GM19351 (cell line): ENCODE data around the gene TMEM132D.

Source experiments
- ATAC-seq: cut with Tn5 transposase; IDR thresholded peaks from one replicate; pipeline ENCODE4 v1.9.1; 2021; ENCODE audit warnings: mild to moderate bottlenecking, moderate library complexity; ENCODE audit not compliant: unreplicated experiment

Gene TMEM132D

GRCh38 chr12:129379076-129379804, 524.6 kb downstream of the TMEM132D start:
- ATAC-seq, result no peak

DNA sequence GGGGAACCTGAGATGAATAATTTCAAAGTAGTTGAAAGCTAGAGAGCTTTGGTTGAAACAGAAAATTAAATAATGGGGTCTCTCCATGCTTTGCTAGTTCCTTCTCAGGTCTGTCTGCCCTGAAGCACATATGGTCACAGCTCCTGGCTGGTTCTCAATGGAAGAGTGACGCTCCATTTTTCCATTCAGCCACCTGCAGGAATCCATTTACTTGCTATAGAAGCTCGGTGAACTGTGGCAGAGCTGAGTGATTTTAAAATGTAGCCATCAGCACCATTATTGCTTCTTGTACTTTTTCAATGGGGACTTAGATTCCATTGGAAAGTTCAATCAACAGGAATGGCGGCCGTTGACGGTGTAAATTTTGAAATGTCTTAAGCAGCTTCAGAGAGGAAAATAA, 525.3 kb downstream of the TMEM132D start:
- ATAC-seq, result no peak

DNA sequence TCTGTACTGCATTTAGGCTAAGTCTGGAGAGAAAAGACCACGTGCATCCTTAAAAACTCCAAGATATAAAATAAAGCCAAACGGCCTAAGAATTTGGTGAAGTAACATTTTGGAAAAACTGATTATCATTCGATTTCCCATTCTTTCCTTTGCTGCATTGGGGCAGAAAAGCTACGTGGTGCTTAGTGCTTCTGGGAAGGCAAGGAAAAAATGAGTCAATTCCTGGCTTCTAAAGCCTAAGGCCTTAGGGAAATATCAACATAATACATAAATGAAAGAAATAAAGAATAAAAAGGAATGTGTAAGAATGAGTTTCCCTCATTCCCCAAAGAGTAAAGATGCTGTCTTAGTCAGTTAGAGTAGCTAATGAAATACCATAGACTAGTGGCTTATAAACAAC, 530.1 kb downstream of the TMEM132D start:
- no peak for ATAC-seq

- ATAC-seq, result no peak
Measured at GRCh38 chr12:129372876-129373275, 530.9 kb downstream of the TMEM132D start.

- no peak for ATAC-seq
Measured at GRCh38 chr12:129372348-129372747, 531.5 kb downstream of the TMEM132D start.

- no peak for ATAC-seq
Measured at GRCh38 chr12:129371268-129371667, 532.6 kb downstream of the TMEM132D start.

- ATAC-seq, result no peak
Measured at GRCh38 chr12:129366656-129367055, 537.2 kb downstream of the TMEM132D start.

DNA sequence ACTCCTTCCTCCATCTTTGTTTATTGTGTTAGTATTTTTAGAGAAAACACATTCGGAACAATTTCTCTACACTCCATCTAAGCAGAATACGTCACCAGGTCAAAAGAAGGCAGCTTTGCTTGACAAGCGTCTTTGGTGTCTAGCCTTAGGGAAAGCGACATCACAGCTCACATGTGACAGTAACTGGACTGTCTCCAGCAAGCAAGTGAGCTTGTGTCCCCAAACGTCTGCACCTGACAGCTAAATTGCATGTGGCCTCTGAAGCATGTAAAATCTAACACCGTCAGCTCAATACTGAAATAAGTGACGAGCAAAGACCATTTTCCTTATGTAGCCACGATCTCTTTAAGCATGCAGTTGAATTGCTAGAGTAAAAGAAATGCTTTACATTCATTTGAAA, 540.8 kb downstream of the TMEM132D start:
- no peak for ATAC-seq

DNA sequence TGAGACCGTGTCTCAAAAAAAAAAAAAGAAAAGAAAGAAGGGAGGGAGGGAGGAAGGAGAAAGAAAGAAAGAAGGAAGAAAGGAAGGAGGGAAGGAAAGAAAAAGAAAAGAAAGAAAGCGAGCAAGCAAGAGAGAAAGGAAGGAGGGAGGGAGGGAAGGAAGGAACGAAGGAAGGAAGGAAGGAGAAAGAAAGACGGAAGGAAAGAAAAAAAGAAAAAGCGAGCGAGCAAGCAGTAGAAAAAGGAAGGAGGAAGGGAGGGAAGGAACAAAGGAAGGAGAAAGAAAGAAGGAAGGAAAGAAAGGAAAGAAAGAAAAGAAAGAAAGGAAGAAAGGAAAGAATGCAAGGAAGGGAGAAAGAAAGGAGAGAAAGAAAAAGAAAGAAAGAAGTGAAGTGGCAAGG, 546.6 kb downstream of the TMEM132D start:
- ATAC-seq, result no peak

GRCh38 chr12:129351481-129351880, 552.3 kb downstream of the TMEM132D start:
- no peak for ATAC-seq

DNA sequence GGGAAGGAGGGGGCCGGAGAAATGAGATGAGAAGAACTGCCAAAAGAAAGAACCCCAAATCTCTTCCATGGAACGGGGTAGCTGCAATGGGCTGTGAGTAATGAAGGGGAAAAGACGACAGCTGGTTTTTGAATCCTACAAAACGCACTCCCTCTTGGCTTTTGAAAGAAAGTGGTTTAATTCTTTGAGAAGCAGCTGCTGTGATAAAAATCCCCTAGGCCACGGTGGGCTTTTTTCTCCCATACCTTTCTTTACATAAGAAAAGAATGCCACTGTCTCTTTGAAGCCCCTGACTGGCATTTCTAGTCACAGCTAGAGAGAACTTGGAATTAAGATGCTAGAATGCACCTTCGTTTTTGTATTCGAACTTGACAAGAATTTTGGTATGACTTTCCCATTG, 564.5 kb downstream of the TMEM132D start:
- no peak for ATAC-seq

GRCh38 chr12:129337413-129337812, 566.4 kb downstream of the TMEM132D start:
- no peak for ATAC-seq

DNA sequence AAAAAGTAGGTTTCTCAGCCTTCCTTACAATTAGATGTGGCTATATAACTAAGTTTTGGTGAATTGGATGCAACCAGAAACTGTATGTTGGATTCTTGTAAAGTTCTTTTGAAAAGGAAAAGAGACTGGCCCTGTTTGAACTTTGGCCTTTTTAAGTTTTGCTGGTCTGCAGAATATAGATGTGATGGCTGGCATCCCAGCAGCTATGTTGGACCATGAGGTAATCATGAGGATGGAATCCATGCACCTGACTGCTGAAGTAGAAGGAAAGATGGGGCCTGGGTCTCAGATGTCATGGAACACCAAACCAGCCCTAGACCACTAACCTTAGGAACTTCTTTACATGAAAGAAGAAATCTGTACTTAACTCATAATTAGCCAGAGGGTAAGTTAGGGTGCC, 568.1 kb downstream of the TMEM132D start:
- ATAC-seq, result no peak

DNA sequence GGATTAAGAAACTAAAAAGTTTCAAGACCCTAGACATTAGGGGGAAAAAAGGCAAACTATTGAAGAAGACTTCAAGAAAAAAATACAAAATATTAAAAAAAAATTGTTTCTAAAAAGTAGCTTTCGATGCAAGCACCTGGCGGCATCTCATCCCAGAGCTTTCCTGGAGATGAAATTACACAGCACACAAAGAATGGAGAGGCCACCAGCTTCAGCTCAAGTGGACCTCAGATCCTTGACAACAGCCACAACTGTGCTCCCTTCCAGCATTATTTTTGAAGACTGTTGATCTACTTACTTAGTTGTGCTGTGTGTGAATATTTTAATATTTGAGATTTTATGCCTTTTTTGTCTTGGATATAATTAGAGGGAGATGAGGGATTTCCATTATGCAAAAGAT, 571.5 kb downstream of the TMEM132D start:
- ATAC-seq, result no peak

GRCh38 chr12:129331356-129332085, 572.3 kb downstream of the TMEM132D start:
- no peak for ATAC-seq

DNA sequence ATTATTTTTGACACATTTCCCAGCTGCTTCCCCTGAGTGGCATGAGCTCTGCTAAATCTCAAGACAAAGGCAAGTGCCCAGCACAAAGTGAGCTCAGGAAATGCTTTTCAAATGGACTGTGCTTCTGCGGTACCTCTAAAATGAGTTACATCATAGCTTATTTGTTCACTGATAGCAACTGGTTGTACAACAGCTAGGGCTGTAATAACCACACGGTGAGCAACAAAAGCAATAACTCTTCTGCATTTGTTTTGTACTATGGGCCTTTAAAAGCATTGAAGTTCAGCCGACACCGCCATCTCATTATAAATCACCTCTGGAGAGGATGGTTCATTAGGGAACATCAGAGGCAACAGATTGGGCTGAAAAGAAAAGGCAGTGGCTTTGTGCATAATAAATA, 575.6 kb downstream of the TMEM132D start:
- no peak for ATAC-seq

DNA sequence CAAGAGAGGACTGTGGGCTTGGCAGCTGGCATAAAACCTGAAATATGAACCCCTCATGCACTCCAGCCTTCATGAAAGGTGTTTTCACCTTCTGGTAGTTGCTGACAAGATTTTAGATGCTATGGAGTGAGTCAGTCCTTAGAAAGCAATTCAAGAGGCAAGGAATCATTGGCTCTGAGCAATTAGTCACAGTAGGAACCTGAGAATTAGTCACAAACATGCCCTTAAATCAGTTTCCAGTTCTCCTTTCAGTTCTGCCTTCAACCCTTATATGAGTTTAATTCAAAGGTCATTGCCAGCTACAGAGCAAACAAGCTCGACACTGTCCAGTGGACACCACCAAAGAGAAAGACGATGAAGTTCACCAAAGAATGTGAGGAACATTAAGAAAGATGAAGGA, 578.3 kb downstream of the TMEM132D start:
- ATAC-seq, result no peak

- ATAC-seq, result no peak
Measured at GRCh38 chr12:129312048-129312447, 591.8 kb downstream of the TMEM132D start.

- no peak for ATAC-seq
Measured at GRCh38 chr12:129310346-129310745, 593.5 kb downstream of the TMEM132D start.

GRCh38 chr12:129305851-129306250, 598.0 kb downstream of the TMEM132D start:
- ATAC-seq, result no peak

- ATAC-seq, result no peak
Measured at GRCh38 chr12:129304529-129304928, 599.3 kb downstream of the TMEM132D start.

DNA sequence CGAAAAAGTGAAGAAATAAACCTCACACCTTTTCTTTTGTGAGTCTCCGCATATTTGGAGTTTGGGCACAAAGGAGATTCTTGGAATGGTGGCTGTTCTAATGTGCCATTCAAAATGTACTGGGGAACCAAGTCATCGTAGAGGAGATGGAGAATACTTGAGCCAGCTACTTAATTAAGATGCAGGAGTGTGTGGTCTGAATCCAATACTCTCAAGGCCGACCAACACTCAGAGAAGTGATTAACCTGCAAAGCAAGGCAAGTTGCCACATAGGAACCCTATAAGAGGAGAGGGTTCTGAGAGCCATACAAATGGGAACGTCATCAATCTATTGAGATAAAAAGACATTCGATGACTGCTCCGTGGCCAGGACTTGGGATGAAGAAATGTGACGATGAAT, 603.8 kb downstream of the TMEM132D start:
- no peak for ATAC-seq

DNA sequence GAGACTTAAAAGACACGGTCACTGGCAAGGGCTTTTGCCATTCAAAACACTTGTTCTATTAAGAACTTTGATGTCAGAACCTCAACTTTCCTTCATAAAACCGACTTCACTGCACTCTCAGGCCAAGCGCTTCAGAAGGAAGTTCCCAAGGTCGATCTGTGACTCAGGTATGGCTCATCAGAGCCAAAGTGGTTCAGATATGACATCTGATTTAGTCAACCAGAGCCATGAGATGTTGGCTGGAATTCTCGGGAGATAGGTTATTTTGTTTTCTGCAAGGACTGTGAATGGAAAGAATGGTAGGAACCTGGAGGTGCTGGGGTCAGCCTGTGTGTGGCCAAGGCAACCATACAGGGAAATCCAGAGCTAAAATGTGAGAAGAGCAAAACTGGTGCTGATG, 604.9 kb downstream of the TMEM132D start:
- ATAC-seq, result no peak
